ENCODE results near the gene SEMA3F. TPM values are rescaled to one million over a fixed set of nuclear protein-coding genes. Genes with fewer than 3 reads are reported as not detected.

The SEMA3F gene
- total and polyA plus RNA-seq, 10 of the 15 experiments (the other 5 are each of a cell fraction or from before 2014, with no cell fraction given) = 0.08 to 0.28 (median 0.12) TPM; not detected in 6

DNA sequence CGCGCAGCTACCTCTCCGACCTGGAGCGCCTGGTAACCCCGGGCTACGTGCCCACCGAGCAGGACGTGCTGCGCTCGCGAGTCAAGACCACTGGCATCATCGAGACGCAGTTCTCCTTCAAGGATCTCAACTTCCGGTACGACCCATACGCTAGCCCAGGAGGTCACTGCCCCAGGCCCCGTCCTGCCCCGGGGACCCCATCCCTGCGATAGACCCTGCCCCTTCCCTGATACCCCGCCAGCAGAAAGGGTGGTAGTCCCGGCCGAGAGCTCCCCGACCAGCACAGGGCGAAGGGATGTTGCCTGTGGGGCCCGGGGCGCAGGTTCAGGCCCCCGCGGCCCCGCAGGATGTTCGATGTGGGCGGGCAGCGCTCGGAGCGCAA is 38.6 kb downstream of the SEMA3F start:
- FAIRE-seq = no peak

More for the DNA sequence above, 38.6 kb downstream of the SEMA3F start:
- Histone ChIP-seq H3K36me3 (ENCODE audit: control insufficient read depth in 2 of 2, insufficient read depth in 2 of 2, low read length in 1 of 2) (no peaks in the 10 kb centered on the region), H3K9me3 (replicated peaks; ENCODE audit: control insufficient read depth, insufficient read depth, low read length) (no peaks in the 10 kb centered on the region), H3K27me3 (replicated peaks in 1 of 2; ENCODE audit: control insufficient read depth in 2 of 2, insufficient read depth in 2 of 2, low read length in 1 of 2) (no peaks in the 10 kb centered on the region; a peak in 2 of 4 replicates), H3K27ac (ENCODE audit: control insufficient read depth, insufficient read depth) (no peak overlapping the region), H3K4me3 (no peak overlapping the region), H3K4me2 (ENCODE audit: control insufficient read depth, insufficient read depth) (no peak overlapping the region), H4K20me1 (ENCODE audit: control insufficient read depth, insufficient read depth) (no peaks in the 10 kb centered on the region), H3K4me1 (ENCODE audit: control insufficient read depth, insufficient read depth, low read length) (no peaks in the 10 kb centered on the region), H2AFZ (ENCODE audit: control insufficient read depth, low read depth, low read length) (no peak overlapping the region), H3K9ac (ENCODE audit: control insufficient read depth, insufficient read depth, low read length) (no peak overlapping the region), H3K79me2 (ENCODE audit: control insufficient read depth, insufficient read depth, low read length) (no peaks in the 10 kb centered on the region)
- in situ Hi-C loops (cut with MboI) (loop anchor here (5.0 kb wide), 1 partner anchor 34 kb away; no protein-coding TSS in a partner anchor), intact Hi-C loops (cut with micrococcal nuclease; ENCODE audit: unreplicated experiment) (no loop called here)
- DNase-seq (ENCODE audit: low read depth, low spot score) (no peak), ATAC-seq (no peak)
- ChIA-PET CTCF (interaction anchor here (1.0 to 6.9 kb wide), 9 partner anchors 11 to 131 kb away, joined by 3 to 110 read pairs (median 6); no protein-coding TSS in a partner anchor), RAD21 (ENCODE audit: unreplicated experiment) (interaction anchor here (2.0 to 5.6 kb wide), 2 partner anchors 27 to 32 kb away, joined by 14 to 72 read pairs; no protein-coding TSS in a partner anchor), SMC1A (ENCODE audit: uncharacterized antibody, unreplicated experiment) (interaction anchor here (0.8 kb wide), 1 partner anchor 21 kb away, joined by 3 read pairs; no protein-coding TSS in a partner anchor), POLR2A (no interaction called here)
- BruUV-seq (replicated peaks) = no TSS peak
- no peak for TF ChIP-seq REST (IDR thresholded peaks at IDR 0.05; ENCODE audit: low read depth, low read length)
- TF ChIP-seq, protein P1, sequence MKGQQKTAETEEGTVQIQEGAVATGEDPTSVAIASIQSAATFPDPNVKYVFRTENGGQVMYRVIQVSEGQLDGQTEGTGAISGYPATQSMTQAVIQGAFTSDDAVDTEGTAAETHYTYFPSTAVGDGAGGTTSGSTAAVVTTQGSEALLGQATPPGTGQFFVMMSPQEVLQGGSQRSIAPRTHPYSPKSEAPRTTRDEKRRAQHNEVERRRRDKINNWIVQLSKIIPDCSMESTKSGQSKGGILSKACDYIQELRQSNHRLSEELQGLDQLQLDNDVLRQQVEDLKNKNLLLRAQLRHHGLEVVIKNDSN (IDR thresholded peaks at IDR 0.05; ENCODE audit: borderline replicate concordance, extremely low read length, insufficient read depth, low read depth, low read length) = no peak
- TF ChIP-seq PKNOX1 (IDR thresholded peaks at IDR 0.05) = no peak
- TF ChIP-seq ZSCAN29 (IDR thresholded peaks at IDR 0.05) = no peak
- TF ChIP-seq EGR1 (IDR thresholded peaks at IDR 0.05; ENCODE audit: borderline replicate concordance in 1 of 2, low read depth in 2 of 2, low read length in 2 of 2) = no peak
- TF ChIP-seq MTA2 (IDR thresholded peaks at IDR 0.05; ENCODE audit: low read depth) = no peak
- TF ChIP-seq IKZF1 (conservative IDR thresholded peaks at IDR 0.05) = no peak
- no peak for TF ChIP-seq CHD2 (IDR thresholded peaks at IDR 0.05; ENCODE audit: borderline replicate concordance, low read depth, low read length)
- no peak for TF ChIP-seq EZH2 (IDR thresholded peaks at IDR 0.05; ENCODE audit: borderline replicate concordance, control insufficient read depth, low read depth, low read length)
- no peak for TF ChIP-seq HDAC2 (IDR thresholded peaks at IDR 0.05)
- TF ChIP-seq, protein P2, sequence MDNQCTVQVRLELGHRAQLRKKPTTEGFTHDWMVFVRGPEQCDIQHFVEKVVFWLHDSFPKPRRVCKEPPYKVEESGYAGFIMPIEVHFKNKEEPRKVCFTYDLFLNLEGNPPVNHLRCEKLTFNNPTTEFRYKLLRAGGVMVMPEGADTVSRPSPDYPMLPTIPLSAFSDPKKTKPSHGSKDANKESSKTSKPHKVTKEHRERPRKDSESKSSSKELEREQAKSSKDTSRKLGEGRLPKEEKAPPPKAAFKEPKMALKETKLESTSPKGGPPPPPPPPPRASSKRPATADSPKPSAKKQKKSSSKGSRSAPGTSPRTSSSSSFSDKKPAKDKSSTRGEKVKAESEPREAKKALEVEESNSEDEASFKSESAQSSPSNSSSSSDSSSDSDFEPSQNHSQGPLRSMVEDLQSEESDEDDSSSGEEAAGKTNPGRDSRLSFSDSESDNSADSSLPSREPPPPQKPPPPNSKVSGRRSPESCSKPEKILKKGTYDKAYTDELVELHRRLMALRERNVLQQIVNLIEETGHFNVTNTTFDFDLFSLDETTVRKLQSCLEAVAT (IDR thresholded peaks at IDR 0.05) = no peak
- no peak for TF ChIP-seq RBBP5 (conservative IDR thresholded peaks at IDR 0.05)
- TF ChIP-seq KDM1A (IDR thresholded peaks at IDR 0.05; ENCODE audit: borderline replicate concordance) = no peak
- TF ChIP-seq FOXM1 (IDR thresholded peaks at IDR 0.05; ENCODE audit: low read depth, low read length) = no peak
- WGBS (ENCODE audit: insufficient coverage, insufficient replicate concordance, low lambda C conversion rate, missing lambda C conversion rate) = 73% methylated on average over 31 of the region's 34 CpGs
